Stimulated activated CD4-positive, alpha-beta T cell treated with anti-CD3 and anti-CD28 coated beads, Interleukin-15, amount 100 ng/mL, for 48 hours (primary cell): Measurements from ENCODE around the gene PHACTR2.
"Not testable (repeated sequence)": the region's sequence is repeated elsewhere in the genome, so short reads cannot be mapped to it uniquely, and the experiment has no call there.

ENCODE experiments used
- DNase-seq, 2 donors: peaks; one replicate each; pipeline ENCODE4 v3.0.0-alpha.2; 2020; ENCODE audit warnings: low read depth in 2 of 2

The PHACTR2 gene

DNA sequence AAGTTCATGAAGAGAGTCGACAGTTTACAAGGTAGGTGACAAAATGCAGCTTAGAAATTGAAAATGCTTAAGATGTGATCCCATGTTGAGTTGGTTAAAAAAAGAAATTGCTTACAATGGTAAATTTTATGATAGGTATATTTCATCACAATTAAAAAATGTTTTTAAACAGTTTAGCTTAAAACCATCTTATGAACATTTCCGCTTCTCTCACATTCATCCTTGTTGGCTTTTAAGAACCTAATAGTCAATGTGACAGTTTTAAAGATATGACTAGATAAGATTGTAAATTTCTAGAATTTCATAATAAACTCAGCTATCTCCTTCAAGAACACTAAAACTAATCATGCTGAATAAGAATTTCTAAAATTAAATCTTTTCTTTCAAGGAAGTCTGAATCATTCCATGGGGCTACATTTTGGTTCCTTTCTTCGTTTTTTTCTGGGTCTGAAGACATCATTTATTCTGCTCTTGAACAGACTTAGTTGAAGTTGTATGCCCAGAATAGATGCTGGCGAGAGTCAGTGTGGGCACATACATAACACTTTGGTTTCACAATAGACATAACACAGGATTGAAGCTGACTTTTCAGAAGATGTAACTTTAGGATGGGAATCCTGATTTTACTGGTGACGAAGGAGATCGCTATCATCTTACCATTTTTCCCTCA, 129.5 kb downstream of the PHACTR2 start:
- DNase-seq: no peak

DNA sequence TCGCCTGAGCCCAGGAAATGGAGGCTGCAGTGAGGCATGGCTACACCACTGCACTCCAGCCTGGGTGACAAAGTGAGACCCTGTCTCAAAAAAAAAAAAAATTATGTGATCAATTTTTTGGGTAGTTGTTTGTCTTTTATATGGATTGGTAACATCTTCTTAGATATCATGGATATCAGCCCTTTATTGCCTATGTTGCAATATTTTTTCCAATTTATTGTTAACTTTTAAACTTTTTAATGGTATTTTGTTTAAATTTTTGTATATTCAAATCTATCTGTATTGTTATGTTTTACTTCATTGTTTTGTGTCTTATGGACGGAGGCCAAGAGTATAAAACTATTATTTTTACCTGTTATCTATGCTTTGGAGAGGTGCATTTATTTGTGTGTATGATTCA, 133.0 kb downstream of the PHACTR2 start:
- DNase-seq: no peak

DNA sequence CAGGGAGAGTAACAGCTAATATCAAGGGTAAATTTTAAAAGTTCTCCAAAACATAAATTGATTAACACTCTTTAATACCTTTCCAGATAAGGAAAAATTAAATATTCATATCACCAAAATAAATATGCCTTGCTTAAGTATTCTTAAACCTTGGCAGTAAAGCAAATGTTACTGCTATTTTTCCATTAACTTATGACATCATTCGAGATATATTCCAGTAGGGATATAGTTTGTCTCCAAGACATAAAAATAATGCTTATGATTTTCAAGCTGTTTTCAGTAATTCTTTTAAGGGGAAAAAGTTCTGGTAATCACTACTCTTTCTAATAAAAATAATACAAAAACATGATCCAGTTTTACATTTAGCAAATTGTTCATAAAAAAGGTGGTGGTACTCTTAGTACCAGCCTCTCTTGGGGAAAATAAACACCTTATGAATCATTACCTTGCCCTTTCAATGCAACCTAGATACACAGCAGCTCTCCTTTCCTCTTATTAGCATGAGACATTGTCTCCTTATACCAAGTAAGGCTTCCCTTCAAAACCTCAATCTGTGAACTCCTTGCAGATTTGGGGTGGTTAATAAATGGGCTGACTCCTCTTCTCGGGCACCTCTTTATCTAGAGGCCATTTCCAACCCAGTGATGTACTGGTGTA, 133.9 kb downstream of the PHACTR2 start:
- DNase-seq: no peak

DNA sequence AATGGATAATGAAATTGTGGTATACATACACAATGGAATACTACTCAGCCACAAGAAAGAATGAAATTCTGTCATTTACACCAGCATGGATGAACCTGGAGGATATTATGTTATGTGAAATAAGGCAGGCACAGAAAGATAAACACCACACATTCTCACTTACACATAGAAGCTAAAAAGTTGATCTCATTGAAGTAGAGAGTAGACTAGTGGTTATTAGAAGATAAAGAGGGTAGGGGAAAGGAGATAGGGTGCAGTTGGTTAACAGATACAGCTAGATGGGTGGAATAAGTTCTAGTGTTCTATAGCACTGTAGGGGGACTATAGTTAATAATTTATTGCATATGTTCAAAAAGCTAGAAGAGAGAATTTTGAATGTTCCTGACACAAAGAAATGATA, 139.9 kb downstream of the PHACTR2 start:
- no peak for DNase-seq

DNA sequence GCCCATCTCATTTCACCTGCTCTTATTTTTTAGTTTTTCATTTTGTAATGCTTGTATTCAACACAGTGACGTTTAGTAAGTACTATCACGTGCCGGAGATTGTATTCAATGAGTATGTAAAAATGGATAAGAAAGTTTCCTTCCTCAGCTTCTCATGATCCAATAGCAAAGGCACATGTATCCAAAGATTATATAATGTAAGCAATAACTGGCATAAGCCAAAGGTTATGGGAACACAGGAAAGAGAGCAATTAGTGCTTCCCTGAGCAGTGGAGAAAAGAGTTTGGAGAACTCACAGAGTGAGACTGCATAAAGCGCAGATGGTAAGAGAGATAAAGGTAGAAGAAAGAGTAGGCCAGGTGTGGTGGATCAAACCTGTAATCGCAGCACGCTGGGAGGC, 143.6 kb downstream of the PHACTR2 start:
- DNase-seq: no peak

DNA sequence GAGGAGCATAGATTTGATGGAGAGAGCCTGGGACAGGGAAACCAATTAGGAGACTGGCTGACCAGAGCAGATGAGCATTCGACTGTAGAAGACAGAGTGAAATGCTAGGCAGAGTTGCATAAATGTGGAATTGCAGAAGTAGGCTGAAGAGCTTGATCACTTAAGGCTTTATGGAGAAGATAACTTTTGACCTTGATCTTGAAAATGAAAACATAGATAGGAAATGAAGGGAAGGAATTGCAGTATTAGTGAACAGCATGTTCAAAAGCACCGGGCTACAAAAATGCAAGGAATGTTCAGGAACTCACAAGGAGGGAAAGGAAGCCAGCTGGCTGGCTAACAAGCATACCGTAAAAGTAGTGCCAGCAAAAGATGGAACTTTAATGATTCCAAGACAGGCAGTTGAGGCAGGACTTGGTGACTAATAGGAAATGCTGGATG, 144.8 kb downstream of the PHACTR2 start:
- DNase-seq: no peak

DNA sequence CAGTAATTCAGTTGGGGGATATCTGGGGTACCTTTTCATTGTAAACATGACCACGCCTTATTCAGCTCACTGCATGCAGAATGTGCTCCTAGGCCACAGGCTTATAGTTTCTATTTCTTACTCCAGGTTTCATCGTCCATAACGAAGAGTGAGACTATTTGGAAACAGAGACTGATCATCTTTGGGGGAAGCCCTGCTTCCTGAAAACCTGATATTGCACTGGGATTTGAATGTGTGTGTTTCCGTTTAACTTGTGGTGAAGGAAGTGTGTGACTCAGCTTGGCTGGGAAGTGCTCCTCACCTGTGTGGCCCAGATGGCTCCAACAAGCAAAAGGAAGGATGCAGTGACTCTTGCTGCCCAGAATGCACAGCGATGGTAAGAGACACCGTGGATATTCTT, 145.8 kb downstream of the PHACTR2 start:
- no peak for DNase-seq

DNA sequence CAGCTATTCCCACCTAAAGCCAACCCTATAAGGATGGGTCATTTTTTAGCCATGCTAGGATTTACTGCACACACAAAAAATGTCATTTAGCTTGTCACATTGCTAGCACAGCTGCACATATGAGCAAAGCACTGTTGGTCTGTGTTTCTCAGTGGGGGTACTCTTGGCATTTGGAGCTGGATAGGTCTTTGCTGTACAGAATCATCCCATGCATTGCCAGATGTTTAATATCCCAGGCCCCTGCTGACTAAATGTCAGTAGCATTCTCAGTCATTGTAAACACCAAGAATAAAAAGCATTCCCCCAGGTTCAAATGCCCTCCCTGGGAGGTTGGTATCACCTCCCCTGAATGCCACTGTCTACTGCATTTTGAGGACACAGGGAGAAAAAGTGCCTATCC, 150.8 kb downstream of the PHACTR2 start:
- no peak for DNase-seq

DNA sequence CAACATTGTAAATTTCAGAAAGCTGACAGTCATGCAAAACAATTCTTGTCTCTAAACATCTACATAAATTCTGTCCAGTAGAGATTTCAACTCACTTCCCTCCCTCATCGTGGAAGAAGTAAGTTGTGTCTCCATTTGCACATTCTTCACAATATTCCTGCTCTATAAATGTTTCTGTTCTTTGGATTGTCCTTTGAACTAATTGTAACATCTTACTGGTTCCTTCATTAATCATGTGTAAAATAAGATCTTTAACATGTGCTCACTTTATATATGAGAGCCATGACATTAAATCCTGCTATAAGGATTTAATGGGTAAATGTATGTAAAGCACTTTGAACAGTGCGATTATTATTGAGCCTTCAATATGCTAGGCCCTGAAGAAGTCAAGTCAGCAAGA, 158.4 kb downstream of the PHACTR2 start:
- DNase-seq: no peak

DNA sequence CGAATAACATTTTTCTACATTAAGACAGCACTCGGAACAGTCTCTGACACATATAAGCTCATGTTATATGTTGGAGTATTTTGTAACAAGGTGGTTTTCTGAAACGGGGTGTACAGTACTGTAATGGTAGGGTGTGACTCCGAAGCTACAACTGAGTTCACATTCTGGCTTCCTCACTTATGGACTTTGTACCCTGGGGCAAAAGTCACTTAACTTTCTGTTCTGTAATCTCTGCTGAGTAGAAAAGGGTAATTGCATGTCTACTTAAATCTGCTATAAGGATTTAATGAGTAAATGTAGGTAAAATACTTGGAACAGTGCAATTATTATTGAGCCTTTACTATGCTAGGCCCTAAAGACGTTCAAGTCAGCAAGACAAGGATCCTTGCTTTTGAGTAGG, 160.6 kb downstream of the PHACTR2 start:
- no peak for DNase-seq

DNA sequence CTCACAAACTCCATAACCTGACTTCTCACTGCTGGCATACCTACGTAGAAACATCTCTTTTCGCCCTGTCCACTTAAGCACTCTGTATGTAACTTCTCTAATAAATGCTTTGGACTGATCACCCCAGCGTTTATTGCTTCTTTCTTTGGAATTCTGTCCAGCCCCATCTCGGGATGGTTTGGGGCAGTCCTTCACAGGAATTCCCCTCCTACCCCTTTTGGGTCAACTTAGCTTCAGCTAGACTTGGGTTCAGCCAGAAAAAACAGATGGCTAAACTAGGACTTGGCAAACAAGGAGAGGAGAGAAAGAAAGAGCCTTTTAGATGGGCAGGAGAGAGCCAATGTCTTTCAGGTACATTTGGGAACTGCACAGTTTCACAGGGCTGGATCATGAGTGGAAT, 161.4 kb downstream of the PHACTR2 start:
- no peak for DNase-seq

DNA sequence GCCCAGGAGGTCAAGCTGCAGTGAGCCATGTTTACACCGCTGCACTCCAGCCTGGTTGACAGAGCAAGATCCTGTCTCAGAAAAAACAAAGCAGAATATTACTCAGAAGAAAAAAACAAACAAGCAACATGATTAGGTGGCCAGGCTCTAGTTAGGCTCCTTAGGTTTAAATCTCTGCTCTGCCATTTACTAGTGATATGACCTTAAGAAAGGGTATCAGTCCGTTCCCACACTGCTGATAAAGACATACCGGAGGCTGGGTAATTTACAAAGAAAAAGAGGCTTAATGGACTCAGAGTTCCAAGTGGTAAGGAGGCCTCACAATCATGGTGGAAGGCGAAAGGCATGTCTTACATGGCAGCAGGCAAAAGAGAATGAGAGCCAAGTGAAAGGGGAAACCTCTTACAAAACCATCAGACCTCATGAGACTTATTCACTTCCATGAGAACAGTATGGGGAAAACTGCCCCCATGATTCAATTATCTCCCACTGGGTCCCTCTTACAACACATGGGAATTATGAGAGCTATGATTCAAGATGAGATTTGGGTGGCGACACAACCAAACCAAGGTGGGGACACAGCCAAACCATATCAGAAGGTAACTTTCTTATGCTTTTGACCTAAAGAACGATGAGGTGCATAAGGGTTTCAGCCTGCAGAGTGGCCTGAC, 163.0 kb downstream of the PHACTR2 start:
- DNase-seq: no peak

DNA sequence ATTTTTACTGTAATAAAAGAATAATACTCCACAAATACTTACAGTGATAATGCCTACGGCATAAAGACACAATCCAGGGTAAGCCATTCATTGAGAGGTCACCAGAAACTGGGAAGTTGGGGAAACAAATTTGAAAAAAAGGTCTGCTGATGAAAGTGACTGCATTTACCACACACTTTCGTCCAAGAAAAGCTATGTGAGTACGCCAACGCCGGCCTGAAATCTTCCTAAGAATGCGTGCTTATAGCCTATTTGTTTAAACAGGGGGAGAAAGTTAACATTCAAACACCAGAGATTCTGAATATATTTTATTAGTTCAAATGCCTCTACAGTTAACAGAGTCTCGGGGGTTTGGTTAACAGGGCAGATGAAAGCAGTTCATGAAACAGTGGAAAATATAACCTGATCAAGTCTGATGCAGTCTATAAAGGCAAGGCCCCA, 164.7 kb downstream of the PHACTR2 start:
- no peak for DNase-seq

DNA sequence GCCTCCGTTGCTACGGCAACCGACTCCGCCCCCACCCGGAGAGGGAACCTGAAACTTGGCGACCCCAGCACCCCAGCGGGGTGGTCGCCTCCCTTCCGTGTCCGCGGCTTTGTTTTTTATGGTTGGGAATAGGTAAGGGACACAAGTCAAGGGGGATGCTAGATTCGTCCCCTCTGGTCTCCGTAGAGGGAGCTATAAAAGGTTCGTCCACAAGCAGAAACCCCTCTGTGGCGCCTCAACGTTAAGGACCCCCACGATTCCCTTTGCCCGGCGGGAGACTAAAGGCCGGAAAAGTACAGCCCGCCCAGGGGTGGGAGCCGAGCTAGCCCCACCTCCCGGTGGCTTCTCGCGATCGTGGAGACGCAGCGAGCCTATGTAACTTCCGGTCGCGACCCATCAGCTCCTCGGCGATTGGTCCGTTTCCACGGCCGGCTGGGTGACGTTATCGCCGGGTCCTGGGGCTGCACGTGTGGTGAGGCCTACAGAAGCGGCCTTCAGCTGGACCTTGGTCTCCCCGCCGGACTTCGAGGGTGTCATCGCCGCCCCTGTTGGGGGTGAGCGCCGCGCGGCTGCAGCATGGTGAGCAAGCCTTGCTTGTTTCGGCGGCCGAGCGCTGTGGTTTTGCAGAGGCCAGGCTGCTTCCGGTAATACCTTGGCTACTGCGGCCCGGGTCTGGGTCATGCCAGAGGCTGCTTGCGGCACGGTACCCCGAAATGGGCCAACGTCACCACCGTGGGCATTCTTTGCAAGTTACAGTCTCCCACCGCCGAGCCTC, 165.3 kb downstream of the PHACTR2 start, which contains the start of gene LTV1:
TSS of gene LTV1 (plus strand) at position 437 of the 775 bp plus-strand sequence. CDS start at position 577, 140 bp downstream.
- peak; percentile 89 to 90 for DNase-seq

DNA sequence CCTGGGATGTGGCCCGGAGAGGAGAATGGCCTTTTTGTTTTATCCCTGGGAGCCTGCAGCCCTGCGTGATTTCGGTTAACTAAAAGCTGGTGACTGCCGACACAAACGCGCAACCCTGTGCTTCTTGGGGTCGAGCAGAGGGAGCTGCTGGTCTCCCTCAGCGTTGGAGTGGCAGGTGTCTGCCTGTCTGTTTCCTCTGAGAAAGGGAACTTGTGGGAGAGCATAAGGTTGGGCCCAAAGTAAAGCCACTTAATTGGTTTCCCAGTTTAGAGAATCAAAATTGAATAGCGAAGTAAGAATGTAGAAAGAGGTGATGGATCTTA, 165.9 kb downstream of the PHACTR2 start:
- no peak for DNase-seq

DNA sequence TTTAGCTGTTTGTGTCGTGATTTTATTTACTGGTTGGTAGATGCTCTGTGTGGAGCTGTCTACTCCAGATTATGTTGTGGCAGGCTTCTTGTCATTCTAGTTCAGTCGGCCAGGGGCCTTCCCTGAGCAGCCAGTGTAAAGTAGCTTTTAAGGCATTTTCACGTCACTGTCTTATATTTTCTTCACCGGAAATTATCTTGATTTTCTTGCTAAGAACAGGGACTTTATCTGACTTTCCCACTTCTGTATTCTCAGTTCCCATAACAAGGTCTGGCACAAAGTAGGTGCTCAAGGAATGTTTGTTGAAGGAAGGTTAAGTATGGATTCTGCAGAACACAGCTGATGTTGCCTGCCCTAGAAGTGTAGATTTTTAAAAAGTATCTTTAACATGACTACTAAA, 166.2 kb downstream of the PHACTR2 start:
- no peak for DNase-seq

DNA sequence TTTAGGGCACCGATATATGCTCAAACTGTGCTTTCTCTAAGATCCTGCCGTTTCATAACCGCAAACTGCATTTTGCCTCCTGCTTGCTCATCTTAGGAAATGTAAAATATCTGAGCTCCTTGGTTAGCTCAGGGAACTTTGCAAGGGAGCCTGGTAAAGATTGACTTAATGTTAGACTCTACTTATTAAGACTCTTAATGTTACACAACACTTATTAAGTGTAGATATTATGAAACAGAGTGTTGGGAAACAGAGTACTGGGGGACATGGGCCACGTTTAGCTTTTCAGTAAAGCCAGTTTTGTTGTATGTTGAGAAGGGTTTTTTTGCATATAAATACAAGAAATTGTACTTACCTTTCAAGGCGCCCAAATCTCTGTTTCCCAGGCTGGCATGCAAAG, 167.3 kb downstream of the PHACTR2 start:
- DNase-seq: no peak

DNA sequence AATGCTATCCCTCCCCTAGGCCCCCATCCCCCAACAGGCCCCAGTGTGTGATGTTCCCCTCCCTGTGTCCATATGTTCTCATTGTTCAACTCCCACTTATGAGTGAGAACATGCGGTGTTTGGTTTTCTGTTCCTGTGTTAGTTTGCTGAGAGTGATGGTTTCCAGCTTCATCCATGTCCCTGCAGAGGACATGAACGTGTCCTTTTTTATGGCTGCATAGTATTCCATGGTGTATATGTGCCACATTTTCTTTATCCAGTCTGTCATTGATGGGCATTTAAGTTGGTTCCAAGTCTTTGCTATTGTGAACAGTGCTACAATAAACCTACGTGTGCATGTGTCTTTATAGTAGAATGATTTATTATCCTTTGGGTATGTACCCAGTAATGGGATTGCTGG, 173.9 kb downstream of the PHACTR2 start:
- DNase-seq: not testable (repeated sequence)

DNA sequence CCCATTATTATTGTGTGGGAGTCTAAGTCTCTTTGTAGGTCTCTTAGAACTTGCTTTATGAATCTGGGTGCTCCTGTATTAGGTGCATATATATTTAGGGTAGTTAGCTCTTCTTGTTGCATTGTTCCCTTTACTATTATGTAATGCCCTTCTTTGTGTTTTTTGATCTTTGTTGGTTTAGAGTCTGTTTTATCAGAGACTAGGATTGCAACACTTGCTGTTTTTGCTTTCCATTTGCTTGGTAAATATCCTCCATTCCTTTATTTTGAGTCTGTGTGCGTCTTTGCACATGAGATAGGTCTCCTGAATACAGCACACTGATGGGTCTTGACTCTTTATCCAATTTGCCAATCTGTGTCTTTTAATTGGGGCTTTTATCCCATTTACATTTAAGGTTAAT, 177.3 kb downstream of the PHACTR2 start:
- not testable (repeated sequence) for DNase-seq

DNA sequence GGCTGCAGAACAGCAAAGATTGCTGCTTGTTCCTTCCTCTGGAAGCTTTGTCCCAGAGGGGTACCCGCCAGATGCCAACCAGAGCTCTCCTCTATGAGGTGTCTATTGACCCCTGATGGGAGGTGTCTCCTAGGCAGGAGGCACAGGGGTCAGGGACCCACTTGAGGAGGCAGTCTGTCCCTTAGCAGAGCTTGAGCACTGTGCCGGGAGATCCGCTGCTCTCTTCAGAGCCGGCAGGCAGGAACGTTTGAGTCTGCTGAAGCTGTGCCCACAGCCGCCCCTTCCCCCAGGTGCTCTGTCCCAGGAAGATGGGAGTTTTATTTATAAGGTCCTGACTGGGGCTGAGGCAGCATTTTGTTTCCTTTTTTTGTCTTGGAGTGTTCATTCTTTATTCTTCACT, 179.0 kb downstream of the PHACTR2 start:
- DNase-seq: not testable (repeated sequence)

DNA sequence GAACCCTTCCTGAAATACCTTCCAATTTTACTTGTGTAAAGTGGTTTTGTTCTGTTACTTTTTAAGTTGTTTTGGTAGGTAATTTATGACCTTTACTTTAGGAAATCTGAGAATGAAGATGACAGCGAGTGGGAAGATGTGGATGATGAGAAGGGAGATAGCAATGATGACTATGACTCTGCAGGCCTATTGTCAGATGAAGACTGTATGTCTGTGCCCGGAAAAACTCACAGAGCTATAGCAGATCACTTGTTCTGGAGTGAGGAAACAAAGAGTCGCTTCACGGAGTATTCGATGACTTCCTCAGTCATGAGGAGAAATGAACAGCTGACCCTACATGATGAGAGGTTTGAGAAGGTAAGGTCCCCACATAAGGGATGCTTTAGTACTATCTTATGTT, 179.9 kb downstream of the PHACTR2 start:
- DNase-seq: no peak

DNA sequence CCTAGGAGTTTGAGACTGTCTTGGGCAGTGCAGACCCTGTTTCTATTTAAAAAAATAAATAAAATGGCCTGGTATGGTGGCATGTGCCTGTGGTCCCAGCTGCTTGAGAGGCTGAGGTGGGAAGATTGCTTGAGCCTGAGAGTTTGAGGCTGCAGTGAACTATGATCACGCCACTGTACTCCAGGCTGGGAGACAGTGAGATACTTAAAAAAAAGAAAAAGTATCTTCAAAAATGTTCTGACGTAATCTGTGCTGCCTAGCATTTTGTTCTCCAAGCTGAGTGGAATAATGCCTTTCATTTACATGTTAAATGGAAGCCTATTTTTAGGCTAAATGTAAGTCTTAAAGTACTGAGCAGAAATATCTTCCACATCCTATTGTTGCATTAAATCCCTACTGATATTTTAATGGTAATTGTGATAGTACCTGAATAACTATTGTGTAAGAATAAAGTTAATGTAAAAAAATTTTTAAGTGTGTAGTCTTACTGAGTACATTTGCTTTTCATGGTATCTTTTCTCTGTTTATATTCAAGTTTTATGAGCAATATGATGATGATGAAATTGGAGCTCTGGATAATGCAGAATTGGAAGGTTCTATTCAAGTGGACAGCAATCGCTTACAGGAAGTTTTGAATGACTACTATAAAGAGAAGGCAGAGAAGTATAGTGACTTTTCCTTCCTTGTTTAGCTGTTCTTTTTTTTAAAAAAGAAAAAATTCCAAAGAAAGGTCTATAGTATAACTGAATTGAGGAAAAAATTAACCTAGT, 182.3 kb downstream of the PHACTR2 start:
- no peak for DNase-seq
